Measurements from ENCODE around the gene CHST11.

CHST11 gene

GRCh38 chr12:104591257-104591885 lies 134.6 kb downstream of the CHST11 start:
- no peak for DNase-seq

GRCh38 chr12:104593482-104593881 lies 136.7 kb downstream of the CHST11 start:
- DNase-seq = no peak

GRCh38 chr12:104596134-104596799 lies 139.5 kb downstream of the CHST11 start:
- DNase-seq = no peak

GRCh38 chr12:104596898-104597843 lies 140.4 kb downstream of the CHST11 start:
- DNase-seq = no peak

GRCh38 chr12:104598342-104599271 lies 141.9 kb downstream of the CHST11 start:
- peak; percentile 24 for DNase-seq

- DNase-seq = no peak
Measured at GRCh38 chr12:104599272-104600035, 142.7 kb downstream of the CHST11 start.

- DNase-seq = no peak
Measured at GRCh38 chr12:104600036-104600712, 143.4 kb downstream of the CHST11 start.

- DNase-seq = no peak
Measured at GRCh38 chr12:104600790-104601739, 144.3 kb downstream of the CHST11 start.

GRCh38 chr12:104602406-104602805 lies 145.7 kb downstream of the CHST11 start:
- DNase-seq = peak; percentile 13

GRCh38 chr12:104602896-104603295 lies 146.1 kb downstream of the CHST11 start:
- no peak for DNase-seq

- DNase-seq = no peak
Measured at GRCh38 chr12:104603545-104603973, 146.8 kb downstream of the CHST11 start.

GRCh38 chr12:104604070-104604994 lies 147.6 kb downstream of the CHST11 start:
- no peak for DNase-seq

GRCh38 chr12:104604995-104605675 lies 148.4 kb downstream of the CHST11 start:
- DNase-seq = no peak

- DNase-seq = no peak
Measured at GRCh38 chr12:104605685-104606084, 148.9 kb downstream of the CHST11 start.

- DNase-seq = peak; percentile 23
Measured at GRCh38 chr12:104608998-104609397, 152.2 kb downstream of the CHST11 start.

GRCh38 chr12:104609445-104609844 lies 152.7 kb downstream of the CHST11 start:
- DNase-seq = no peak

- no peak for DNase-seq
Measured at GRCh38 chr12:104610513-104611235, 153.9 kb downstream of the CHST11 start.
